Transverse colon (tissue), 4 donors: Measurements from ENCODE around the gene SEMA3G.

Experiments
- CTCF ChIP-seq, 5 experiments: fragments of 200-600 bp in 3 of 5; fragments of 450-650 bp in 2 of 5; sonication (generic) in 3 of 5; IDR thresholded peaks; 1 replicate in 2 of 5; 2 replicates in 3 of 5; pipeline ENCODE4 v1.5.1; 2016 to 2017; ENCODE audit warnings: antibody characterized with exemption in 5 of 5, inconsistent platforms in 3 of 5, mild to moderate bottlenecking in 2 of 5, moderate library complexity in 1 of 5
- EP300 ChIP-seq: sonication (generic); formaldehyde crosslinking; IDR thresholded peaks from one replicate; pipeline ENCODE4 v1.6.1; 2017; ENCODE audit warnings: antibody characterized with exemption, low read depth
- POLR2A ChIP-seq: fragments of 450-650 bp; IDR thresholded peaks from one replicate; pipeline ENCODE4 v1.6.1; 2016; ENCODE audit warnings: antibody characterized with exemption, mild to moderate bottlenecking, moderate library complexity
- POLR2AphosphoS5 ChIP-seq, 3 donors: sonication (generic); formaldehyde crosslinking; IDR thresholded peaks; one replicate each; pipeline ENCODE4 v1.6.1; 2016; ENCODE audit warnings: antibody characterized with exemption in 3 of 3

- TF ChIP-seq CTCF (IDR thresholded peaks at IDR 0.05), result no peak
- TF ChIP-seq POLR2A, result no peak
- TF ChIP-seq POLR2AphosphoS5 (IDR thresholded peaks at IDR 0.05), result no peak
- no peak for TF ChIP-seq EP300
Measured at GRCh38 chr3:52436500-52437149, 8.3 kb downstream of the SEMA3G start.
